WTC11 (cell line): ENCODE measurements around the gene TCF15. TPM values are rescaled to one million over a fixed set of nuclear protein-coding genes. Genes with fewer than 3 reads are reported as not detected.

Experiments
- ATAC-seq: fragments of 200-7000 bp; cut with Tn5 transposase; 2 replicates; pipeline ENCODE4 v1.10.0; 2021; ENCODE audit warnings: mild to moderate bottlenecking, moderate library complexity
- Bru-seq: library from RNA; stranded (reverse); fragments of 400-500 nt; gene quantifications from one replicate; lab custom pipeline; 2021; lab: Mats Ljungman, UMichigan
- CTCF ChIA-PET: fragments of 300-600 bp; sonication (Branson Sonifier 250); formaldehyde crosslinking; loops from one replicate; lab custom pipeline; 2021; ENCODE audit warnings: antibody characterized with exemption; lab: Charles Lee
- POLR2A ChIA-PET: fragments of 350-600 bp; sonication (Branson Sonifier 250); formaldehyde crosslinking; loops from one replicate; lab custom pipeline; 2021; ENCODE audit warnings: antibody characterized with exemption; lab: Charles Lee
- DNase-seq: peaks from one replicate; pipeline ENCODE4 v3.0.0; 2021; ENCODE audit warnings: low spot score
- H3K27ac Mint-ChIP-seq: 2 replicates; pipeline ENCODE4 v1.8.0; 2021; ENCODE audit warnings: mixed read lengths
- H3K27me3 Mint-ChIP-seq: 2 replicates; pipeline ENCODE4 v1.8.0; 2021; ENCODE audit warnings: low read depth, mild to moderate bottlenecking, moderate library complexity, mixed read lengths
- H3K36me3 Mint-ChIP-seq: 2 replicates; pipeline ENCODE4 v1.8.0; 2021; ENCODE audit warnings: mixed read lengths
- H3K4me1 Mint-ChIP-seq: 2 replicates; pipeline ENCODE4 v1.8.0; 2022; ENCODE audit warnings: mixed read lengths
- H3K4me3 Mint-ChIP-seq: 2 replicates; pipeline ENCODE4 v1.8.0; 2021; ENCODE audit warnings: mild to moderate bottlenecking, moderate library complexity, mixed read lengths
- H3K9me3 Mint-ChIP-seq: 2 replicates; pipeline ENCODE4 v1.8.0; 2021; ENCODE audit warnings: mixed read lengths
- ATF6 ChIP-seq: sonication (generic); formaldehyde crosslinking; IDR thresholded peaks from 2 replicates; pipeline ENCODE4 v1.8.1; 2023; ENCODE audit warnings: mild to moderate bottlenecking, missing genetic modification reagents
- CDX4 ChIP-seq: fragments of 250-450 bp; sonication (Bioruptor Pico); IDR thresholded peaks from 2 replicates; pipeline ENCODE4 v1.9.0; 2021; ENCODE audit warnings: moderate library complexity, mild to moderate bottlenecking, inconsistent platforms, borderline replicate concordance
- E2F4 ChIP-seq: sonication (generic); formaldehyde crosslinking; IDR thresholded peaks from 2 replicates; pipeline ENCODE4 v1.8.1; 2022; ENCODE audit warnings: low read depth, mild to moderate bottlenecking, moderate library complexity, missing genetic modification reagents, borderline replicate concordance
- FOXK1 ChIP-seq: sonication (generic); formaldehyde crosslinking; IDR thresholded peaks from 2 replicates; pipeline ENCODE4 v1.8.0; 2022; ENCODE audit warnings: mild to moderate bottlenecking, moderate library complexity, missing genetic modification reagents
- KAT7 ChIP-seq: sonication (generic); formaldehyde crosslinking; IDR thresholded peaks from 2 replicates; pipeline ENCODE4 v1.8.1; 2023; ENCODE audit warnings: missing genetic modification reagents, mild to moderate bottlenecking, borderline replicate concordance
- NFYB ChIP-seq: sonication (generic); formaldehyde crosslinking; conservative IDR thresholded peaks from 2 replicates; pipeline ENCODE4 v1.8.0; 2022; ENCODE audit warnings: low read depth, missing genetic modification reagents
- PRRX2 ChIP-seq: fragments of 250-450 bp; sonication (Bioruptor Pico); IDR thresholded peaks from 2 replicates; pipeline ENCODE4 v1.8.0; 2021; ENCODE audit warnings: mild to moderate bottlenecking
- SP1 ChIP-seq: sonication (generic); formaldehyde crosslinking; conservative IDR thresholded peaks from 2 replicates; pipeline ENCODE4 v1.8.1; 2022; ENCODE audit warnings: missing genetic modification reagents
- TEAD1 ChIP-seq: sonication (generic); formaldehyde crosslinking; IDR thresholded peaks from 2 replicates; pipeline ENCODE4 v1.8.0; 2022; ENCODE audit warnings: mild to moderate bottlenecking, missing genetic modification reagents
- TEAD4 ChIP-seq: sonication (generic); formaldehyde crosslinking; IDR thresholded peaks from 2 replicates; pipeline ENCODE4 v1.8.0; 2022; ENCODE audit warnings: mild to moderate bottlenecking, missing genetic modification reagents
- TP53 ChIP-seq: sonication (generic); formaldehyde crosslinking; IDR thresholded peaks from 2 replicates; pipeline ENCODE4 v1.8.1; 2023; ENCODE audit warnings: mild to moderate bottlenecking, missing genetic modification reagents
- USF1 ChIP-seq: sonication (generic); formaldehyde crosslinking; IDR thresholded peaks from 2 replicates; pipeline ENCODE4 v1.8.0; 2022; ENCODE audit warnings: mild to moderate bottlenecking, missing genetic modification reagents
- USF2 ChIP-seq: sonication (generic); formaldehyde crosslinking; IDR thresholded peaks from 2 replicates; pipeline ENCODE4 v1.8.1; 2023; ENCODE audit warnings: mild to moderate bottlenecking, missing genetic modification reagents, moderate library complexity
- ZBTB21 ChIP-seq: sonication (generic); formaldehyde crosslinking; IDR thresholded peaks from 2 replicates; pipeline ENCODE4 v1.8.1; 2023; ENCODE audit warnings: mild to moderate bottlenecking, missing genetic modification reagents, borderline replicate concordance
- ZNF121 ChIP-seq: sonication (generic); formaldehyde crosslinking; IDR thresholded peaks from 2 replicates; pipeline ENCODE4 v1.8.0; 2023; ENCODE audit warnings: missing genetic modification reagents
- ZNF138 ChIP-seq: sonication (generic); formaldehyde crosslinking; conservative IDR thresholded peaks from 2 replicates; pipeline ENCODE4 v1.8.1; 2022; ENCODE audit warnings: mild to moderate bottlenecking, moderate library complexity, missing genetic modification reagents
- long read RNA-seq, 3 experiments: library from RNA in 1 of 3; library from capped mRNA in 1 of 3; library from polyadenylated mRNA in 1 of 3; unstranded in 2 of 3; stranded (forward) in 1 of 3; transcript quantifications; one replicate each; pipeline ENCODE4 v2.0.0, GENCODE V29; 2021
- total RNA-seq: library from RNA; stranded (reverse); gene quantifications from 3 replicates; pipeline ENCODE4 v1.2.3, GENCODE V29; 2021

Gene TCF15
- total RNA-seq = 3.8 to 5.8 TPM (median 4.6 TPM) in 3 replicates
- Bru-seq, nascent RNA = percentile 57 among the genes with signal in this experiment
- long read RNA-seq, experiment 1, transcript TCF15-201 (2 exons, 1,555 nt) = major isoform, 33 of 35 reads
- long read RNA-seq, experiment 1, partial matches to known transcripts = 0 of 35 reads
- long read RNA-seq, experiment 1, other reads (novel, unspliced or antisense) = 2 of 35 reads
- long read RNA-seq, experiment 2, transcript TCF15-201 (2 exons, 1,555 nt) = major isoform, 22 of 22 reads
- long read RNA-seq, experiment 2, partial matches to known transcripts = 0 of 22 reads
- long read RNA-seq, experiment 2, other reads (novel, unspliced or antisense) = 0 of 22 reads
- long read RNA-seq, experiment 3 = 0 reads

- CTCF ChIA-PET = interaction anchor here (1.1 to 3.9 kb wide), 5 partner anchors 33 to 118 kb away, joined by 5 to 28 read pairs (median 5); no protein-coding TSS in a partner anchor
- Mint-ChIP-seq H3K9me3 (no peaks in the 10 kb centered on the region), H3K27me3 (peaks cover 51% of the 10 kb centered on the region), H3K4me3 (peak within 1 kb of the TSS; percentile 62), H3K4me1 (peaks cover 13% of the 10 kb centered on the region), H3K36me3 (no peaks in the 10 kb centered on the region), H3K27ac (no peak within 1 kb of the TSS)
- DNase-seq = peak; percentile 73
- no peak for TF ChIP-seq ZNF138 (CRISPR knock-in tag)
- TF ChIP-seq NFYB (CRISPR knock-in tag) = peak; percentile 78
- TF ChIP-seq SP1 (CRISPR knock-in tag) = peak; percentile 83
- 0 out of 2 replicates have a peak, but pooled peaks have one; percentile 16 for TF ChIP-seq KAT7 (CRISPR knock-in tag)
- 0 out of 2 replicates have a peak, but pooled peaks have one; percentile 44 for TF ChIP-seq TP53
- peak; percentile 12; the same call in 1 of the 2 replicates for TF ChIP-seq E2F4 (CRISPR knock-in tag)
- TF ChIP-seq USF2 = peak; percentile 36
- no peak for TF ChIP-seq FOXK1
- no peak for TF ChIP-seq ZNF121 (CRISPR knock-in tag)
- 0 out of 2 replicates have a peak, but pooled peaks have one; percentile 60 for TF ChIP-seq ZBTB21 (CRISPR knock-in tag)
- peak; percentile 64; the same call in 1 of the 2 replicates for TF ChIP-seq PRRX2 (CRISPR knock-in tag)
- no peak for TF ChIP-seq CDX4 (CRISPR knock-in tag)
- peak; percentile 92 for ATAC-seq
- POLR2A ChIA-PET = interaction anchor here (0.5 to 0.8 kb wide), 2 partner anchors 48 to 78 kb away, joined by 3 to 5 read pairs; no protein-coding TSS in a partner anchor
These were observed at the start of gene TCF15 for GRCh38 chr20:610130-611046. Gene TCF15, minus strand, starts transcription at chr20:610309. Its CDS starts 72 bp downstream, at chr20:610237.

- Mint-ChIP-seq H3K27me3 (peaks cover 37% of the 10 kb centered on the region), H3K4me3 (peak overlapping the region; percentile 17; the same call in 1 of the 2 replicates), H3K4me1 (peaks cover 79% of the 10 kb centered on the region), H3K9me3 (no peaks in the 10 kb centered on the region), H3K36me3 (no peaks in the 10 kb centered on the region), H3K27ac (peak overlapping the region; percentile 85)
- peak; percentile 33 for DNase-seq
- CTCF ChIA-PET = interaction anchor here (1.0 to 3.5 kb wide), 4 partner anchors 9 to 81 kb away, joined by 4 to 34 read pairs (median 14); no protein-coding TSS in a partner anchor
- ATAC-seq = peak; percentile 41
- TF ChIP-seq USF1 = peak; percentile 87
- no peak for TF ChIP-seq SP1 (CRISPR knock-in tag)
- peak; percentile 86 for TF ChIP-seq USF2
- TF ChIP-seq TEAD4 = peak; percentile 82
- no peak for TF ChIP-seq ATF6 (CRISPR knock-in tag)
- peak; percentile 90; the same call in 1 of the 2 replicates for TF ChIP-seq TEAD1
- POLR2A ChIA-PET = no interaction called here
These were observed 48.7 kb upstream of the TCF15 start for GRCh38 chr20:658731-659291.
